ENCODE measurements around the gene DGLUCY. TPM values are rescaled to one million over a fixed set of nuclear protein-coding genes. Genes with fewer than 3 reads are reported as not detected.

The DGLUCY gene
- total and polyA plus RNA-seq, 2 of the 8 experiments (the other 6 are each of a cell fraction or from before 2014, with no cell fraction given): 24.9 to 31.8 TPM

GRCh38 chr14:91257328-91258010, 143.6 kb downstream of the DGLUCY start:
- H2AFZ ChIP-seq (ENCODE audit: low read length): no peak overlapping the region
- no peak for FAIRE-seq
- WGBS, 2 experiments (ENCODE audit: extremely low coverage in 1 of 2, insufficient coverage in 1 of 2, insufficient read length in 1 of 2, insufficient replicate concordance in 2 of 2, low coverage in 1 of 2, low lambda C conversion rate in 2 of 2, missing lambda C conversion rate in 1 of 2): 84% methylated on average over 8 of the region's 8 CpGs; no CpG with 5 or more reads in 1 of the 2 experiments
- H3K56ac ChIP-seq (replicated peaks; ENCODE audit: insufficient read length, low read depth, low read length): no peak overlapping the region
- H3K27me3 ChIP-seq (replicated peaks in 1 of 4; ENCODE audit: control insufficient read depth in 3 of 4, extremely low read depth in 1 of 4, insufficient read depth in 3 of 4, low read length in 3 of 4): peaks cover 0 to 13% (median 9%) of the 10 kb centered on the region in 4 experiments; a peak in 6 of 7 replicates
- H3K79me1 ChIP-seq (ENCODE audit: low read depth, low read length): no peaks in the 10 kb centered on the region
- H3K4me3 ChIP-seq (ENCODE audit: extremely low read depth in 1 of 4, insufficient read depth in 2 of 4, low read depth in 3 of 4, low read length in 4 of 4): no peak overlapping the region
- TF ChIP-seq KDM5A (IDR thresholded peaks at IDR 0.05; ENCODE audit: low read length): no peak
- TF ChIP-seq TAF7 (optimal IDR thresholded peaks at IDR 0.05; ENCODE audit: borderline replicate concordance, low read depth, low read length): no peak
- no peak for TF ChIP-seq TAF1 (IDR thresholded peaks at IDR 0.05; ENCODE audit: low read depth, low read length)
- TF ChIP-seq, protein P1, sequence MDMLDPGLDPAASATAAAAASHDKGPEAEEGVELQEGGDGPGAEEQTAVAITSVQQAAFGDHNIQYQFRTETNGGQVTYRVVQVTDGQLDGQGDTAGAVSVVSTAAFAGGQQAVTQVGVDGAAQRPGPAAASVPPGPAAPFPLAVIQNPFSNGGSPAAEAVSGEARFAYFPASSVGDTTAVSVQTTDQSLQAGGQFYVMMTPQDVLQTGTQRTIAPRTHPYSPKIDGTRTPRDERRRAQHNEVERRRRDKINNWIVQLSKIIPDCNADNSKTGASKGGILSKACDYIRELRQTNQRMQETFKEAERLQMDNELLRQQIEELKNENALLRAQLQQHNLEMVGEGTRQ (IDR thresholded peaks at IDR 0.05; ENCODE audit: low read length): no peak
- no peak overlapping the region for H3K4me2 ChIP-seq (ENCODE audit: insufficient read depth in 1 of 2, low read depth in 2 of 2, low read length in 2 of 2)
- H2BK12ac ChIP-seq (ENCODE audit: low read depth, low read length): no peak overlapping the region
- ChIA-PET CTCF (ENCODE audit: partially characterized antibody) (interaction anchor here (1.6 to 3.7 kb wide), 9 partner anchors 11 to 80 kb away, joined by 4 to 20 read pairs (median 8); partner anchors contain the start of gene GPR68), POLR2A (ENCODE audit: partially characterized antibody) (interaction anchor here (1.2 to 1.4 kb wide), 3 partner anchors 13 to 80 kb away, joined by 3 to 5 read pairs (median 3); partner anchors contain the start of gene GPR68)
- H3K4ac ChIP-seq (replicated peaks; ENCODE audit: insufficient read length, low read depth, low read length): no peak overlapping the region
- no peak overlapping the region for H3K18ac ChIP-seq (ENCODE audit: extremely low read depth, low read length)
- H3K23me2 ChIP-seq (ENCODE audit: low read depth, low read length): peaks cover 15% of the 10 kb centered on the region
- peaks cover 0 to 10% (median 8%) of the 10 kb centered on the region in 4 experiments; a peak in 6 of 7 replicates for H3K4me1 ChIP-seq (replicated peaks in 1 of 4; ENCODE audit: control insufficient read depth in 3 of 4, insufficient read depth in 4 of 4, low read length in 3 of 4)
- H4K91ac ChIP-seq (replicated peaks; ENCODE audit: insufficient read length, low read length): no peak overlapping the region
- H4K20me1 ChIP-seq (replicated peaks in 1 of 2; ENCODE audit: control insufficient read depth in 1 of 2, insufficient read depth in 2 of 2, low read length in 2 of 2): no peaks in the 10 kb centered on the region
- no peak overlapping the region for H2AK5ac ChIP-seq (ENCODE audit: low read depth, low read length)
- H3K27ac ChIP-seq (ENCODE audit: low read depth, low read length): no peak overlapping the region
- H4K8ac ChIP-seq (ENCODE audit: extremely low read depth, insufficient read depth, low read length): no peak overlapping the region
- no peak overlapping the region for H2BK20ac ChIP-seq (ENCODE audit: low read length)
- no peak overlapping the region for H3K9ac ChIP-seq (replicated peaks in 1 of 4; ENCODE audit: extremely low read depth in 1 of 4, low read depth in 3 of 4, low read length in 3 of 4)
- H2BK15ac ChIP-seq (ENCODE audit: low read length): no peak overlapping the region
- H3K79me2 ChIP-seq (ENCODE audit: control insufficient read depth in 1 of 2, insufficient read depth in 2 of 2, low read length in 2 of 2): no peaks in the 10 kb centered on the region
- no peak overlapping the region for H3K23ac ChIP-seq (ENCODE audit: insufficient read length)
- no peak overlapping the region for H4K5ac ChIP-seq (ENCODE audit: insufficient read length, low read depth, low read length)
- DNase-seq (ENCODE audit: low read depth in 1 of 2, low spot score in 2 of 2): no peak
- H2BK120ac ChIP-seq (replicated peaks; ENCODE audit: low read depth, low read length): no peak overlapping the region
- no peak overlapping the region for H3K14ac ChIP-seq (ENCODE audit: insufficient read length)
- H3K9me3 ChIP-seq (ENCODE audit: insufficient read depth in 2 of 2, low read depth in 1 of 2, low read length in 1 of 2): no peaks in the 10 kb centered on the region
- H2BK5ac ChIP-seq (ENCODE audit: low read depth, low read length): no peak overlapping the region
- no peaks in the 10 kb centered on the region for H3K36me3 ChIP-seq (ENCODE audit: control insufficient read depth in 2 of 4, insufficient read depth in 4 of 4, low read length in 3 of 4)
